Measurements from ENCODE around the gene TUBA3D. TPM values are rescaled to one million over a fixed set of nuclear protein-coding genes. Genes with fewer than 3 reads are reported as not detected.

The TUBA3D gene
- total and polyA plus RNA-seq, 9 of the 15 experiments (the other 6 are each of a cell fraction or from before 2014, with no cell fraction given), result not detected

DNA sequence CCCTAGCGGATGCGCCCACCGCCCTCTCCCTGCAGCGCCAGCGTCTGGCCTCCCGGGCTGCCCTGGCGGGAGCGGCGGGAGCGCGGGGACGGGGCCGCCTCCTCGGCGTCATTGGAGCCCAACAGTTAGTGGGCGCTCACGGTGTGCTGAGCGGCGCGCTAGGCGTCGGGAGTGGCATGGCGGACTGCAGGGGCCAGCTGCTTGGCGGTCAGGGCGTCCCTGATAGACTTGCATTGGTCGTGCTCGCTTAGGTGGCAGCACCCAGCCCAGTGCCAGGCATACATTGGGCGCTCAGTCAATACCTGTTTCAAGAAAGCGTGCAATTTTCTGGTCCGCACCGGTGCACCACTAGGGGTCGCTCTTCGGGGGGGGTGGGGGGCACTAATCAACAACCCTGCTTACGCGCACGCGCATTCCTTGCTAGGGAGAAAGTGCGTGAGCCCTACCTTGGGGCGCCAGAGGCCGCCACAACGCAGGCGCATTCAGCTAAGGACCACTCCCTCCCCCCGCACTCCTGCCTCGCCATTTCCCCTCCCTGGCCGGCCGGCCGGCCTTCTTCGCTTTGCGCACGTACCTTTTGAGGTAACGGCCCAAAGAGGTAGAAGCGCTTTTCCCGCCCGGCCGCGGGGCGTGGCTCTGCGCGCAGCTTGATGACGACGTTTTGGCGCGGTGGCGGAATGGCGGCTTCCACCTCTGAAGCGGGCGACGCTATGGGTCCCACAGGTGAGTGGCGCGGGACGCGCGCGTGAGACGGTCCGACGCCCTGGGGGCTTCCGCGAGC, 16.7 kb downstream of the TUBA3D start (continued):
- TF ChIP-seq, protein P1, sequence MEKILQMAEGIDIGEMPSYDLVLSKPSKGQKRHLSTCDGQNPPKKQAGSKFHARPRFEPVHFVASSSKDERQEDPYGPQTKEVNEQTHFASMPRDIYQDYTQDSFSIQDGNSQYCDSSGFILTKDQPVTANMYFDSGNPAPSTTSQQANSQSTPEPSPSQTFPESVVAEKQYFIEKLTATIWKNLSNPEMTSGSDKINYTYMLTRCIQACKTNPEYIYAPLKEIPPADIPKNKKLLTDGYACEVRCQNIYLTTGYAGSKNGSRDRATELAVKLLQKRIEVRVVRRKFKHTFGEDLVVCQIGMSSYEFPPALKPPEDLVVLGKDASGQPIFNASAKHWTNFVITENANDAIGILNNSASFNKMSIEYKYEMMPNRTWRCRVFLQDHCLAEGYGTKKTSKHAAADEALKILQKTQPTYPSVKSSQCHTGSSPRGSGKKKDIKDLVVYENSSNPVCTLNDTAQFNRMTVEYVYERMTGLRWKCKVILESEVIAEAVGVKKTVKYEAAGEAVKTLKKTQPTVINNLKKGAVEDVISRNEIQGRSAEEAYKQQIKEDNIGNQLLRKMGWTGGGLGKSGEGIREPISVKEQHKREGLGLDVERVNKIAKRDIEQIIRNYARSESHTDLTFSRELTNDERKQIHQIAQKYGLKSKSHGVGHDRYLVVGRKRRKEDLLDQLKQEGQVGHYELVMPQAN (IDR thresholded peaks at IDR 0.05; ENCODE audit: borderline replicate concordance), result no peak
- TF ChIP-seq KAT7 (CRISPR knock-in tag; IDR thresholded peaks at IDR 0.05; ENCODE audit: borderline replicate concordance) (no peak; the same call in 1 of the 2 replicates), ZSCAN29 (IDR thresholded peaks at IDR 0.05) (no peak), ZNF507 (tag; conservative IDR thresholded peaks at IDR 0.05) (no peak), STAT5A (IDR thresholded peaks at IDR 0.05; ENCODE audit: borderline replicate concordance, low read length) (no peak; the same call in 1 of the 2 replicates), SRSF1 (IDR thresholded peaks at IDR 0.05; ENCODE audit: low read depth, low read length) (no peak), KDM5B (IDR thresholded peaks at IDR 0.05; ENCODE audit: insufficient replicate concordance, low read depth, low read length) (no peak), ETS2 (tag; IDR thresholded peaks at IDR 0.05; ENCODE audit: borderline replicate concordance, poor library complexity, severe bottlenecking) (no peak), CSDE1 (IDR thresholded peaks at IDR 0.05) (no peak; a peak in 1 of 4 replicates), EGR1 (conservative IDR thresholded peaks at IDR 0.05) (peak; percentile 4; the same call in 1 of the 2 replicates), FOXM1 (IDR thresholded peaks at IDR 0.05; ENCODE audit: low read depth) (peak; percentile 35; the same call in 1 of the 2 replicates), FOXM1 (CRISPR knock-in tag; IDR thresholded peaks at IDR 0.05; ENCODE audit: low read depth) (no peak), MXI1 (IDR thresholded peaks at IDR 0.05; ENCODE audit: low read depth, low read length) (peak; percentile 58; the same call in 1 of the 2 replicates), RBM34 (IDR thresholded peaks at IDR 0.05; ENCODE audit: borderline replicate concordance, insufficient read depth, low read length) (no peak), HMG20A (CRISPR knock-in tag; conservative IDR thresholded peaks at IDR 0.05) (no peak), ARNT (IDR thresholded peaks at IDR 0.05) (no peak), ZNF699 (CRISPR knock-in tag; IDR thresholded peaks at IDR 0.05; ENCODE audit: insufficient replicate concordance) (no peak)
- TF ChIP-seq, protein P2, sequence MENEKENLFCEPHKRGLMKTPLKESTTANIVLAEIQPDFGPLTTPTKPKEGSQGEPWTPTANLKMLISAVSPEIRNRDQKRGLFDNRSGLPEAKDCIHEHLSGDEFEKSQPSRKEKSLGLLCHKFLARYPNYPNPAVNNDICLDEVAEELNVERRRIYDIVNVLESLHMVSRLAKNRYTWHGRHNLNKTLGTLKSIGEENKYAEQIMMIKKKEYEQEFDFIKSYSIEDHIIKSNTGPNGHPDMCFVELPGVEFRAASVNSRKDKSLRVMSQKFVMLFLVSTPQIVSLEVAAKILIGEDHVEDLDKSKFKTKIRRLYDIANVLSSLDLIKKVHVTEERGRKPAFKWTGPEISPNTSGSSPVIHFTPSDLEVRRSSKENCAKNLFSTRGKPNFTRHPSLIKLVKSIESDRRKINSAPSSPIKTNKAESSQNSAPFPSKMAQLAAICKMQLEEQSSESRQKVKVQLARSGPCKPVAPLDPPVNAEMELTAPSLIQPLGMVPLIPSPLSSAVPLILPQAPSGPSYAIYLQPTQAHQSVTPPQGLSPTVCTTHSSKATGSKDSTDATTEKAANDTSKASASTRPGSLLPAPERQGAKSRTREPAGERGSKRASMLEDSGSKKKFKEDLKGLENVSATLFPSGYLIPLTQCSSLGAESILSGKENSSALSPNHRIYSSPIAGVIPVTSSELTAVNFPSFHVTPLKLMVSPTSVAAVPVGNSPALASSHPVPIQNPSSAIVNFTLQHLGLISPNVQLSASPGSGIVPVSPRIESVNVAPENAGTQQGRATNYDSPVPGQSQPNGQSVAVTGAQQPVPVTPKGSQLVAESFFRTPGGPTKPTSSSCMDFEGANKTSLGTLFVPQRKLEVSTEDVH (IDR thresholded peaks at IDR 0.05; ENCODE audit: low read depth, partially characterized antibody), result peak; percentile 98
- TF ChIP-seq, protein P3, sequence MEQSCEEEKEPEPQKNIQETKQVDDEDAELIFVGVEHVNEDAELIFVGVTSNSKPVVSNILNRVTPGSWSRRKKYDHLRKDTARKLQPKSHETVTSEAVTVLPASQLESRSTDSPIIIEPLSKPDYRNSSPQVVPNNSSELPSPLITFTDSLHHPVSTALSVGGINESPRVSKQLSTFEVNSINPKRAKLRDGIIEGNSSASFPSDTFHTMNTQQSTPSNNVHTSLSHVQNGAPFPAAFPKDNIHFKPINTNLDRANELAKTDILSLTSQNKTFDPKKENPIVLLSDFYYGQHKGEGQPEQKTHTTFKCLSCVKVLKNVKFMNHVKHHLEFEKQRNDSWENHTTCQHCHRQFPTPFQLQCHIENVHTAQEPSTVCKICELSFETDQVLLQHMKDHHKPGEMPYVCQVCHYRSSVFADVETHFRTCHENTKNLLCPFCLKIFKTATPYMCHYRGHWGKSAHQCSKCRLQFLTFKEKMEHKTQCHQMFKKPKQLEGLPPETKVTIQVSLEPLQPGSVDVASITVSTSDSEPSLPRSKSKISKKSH (CRISPR knock-in tag; IDR thresholded peaks at IDR 0.05), result no peak
- TF ChIP-seq, protein P4, sequence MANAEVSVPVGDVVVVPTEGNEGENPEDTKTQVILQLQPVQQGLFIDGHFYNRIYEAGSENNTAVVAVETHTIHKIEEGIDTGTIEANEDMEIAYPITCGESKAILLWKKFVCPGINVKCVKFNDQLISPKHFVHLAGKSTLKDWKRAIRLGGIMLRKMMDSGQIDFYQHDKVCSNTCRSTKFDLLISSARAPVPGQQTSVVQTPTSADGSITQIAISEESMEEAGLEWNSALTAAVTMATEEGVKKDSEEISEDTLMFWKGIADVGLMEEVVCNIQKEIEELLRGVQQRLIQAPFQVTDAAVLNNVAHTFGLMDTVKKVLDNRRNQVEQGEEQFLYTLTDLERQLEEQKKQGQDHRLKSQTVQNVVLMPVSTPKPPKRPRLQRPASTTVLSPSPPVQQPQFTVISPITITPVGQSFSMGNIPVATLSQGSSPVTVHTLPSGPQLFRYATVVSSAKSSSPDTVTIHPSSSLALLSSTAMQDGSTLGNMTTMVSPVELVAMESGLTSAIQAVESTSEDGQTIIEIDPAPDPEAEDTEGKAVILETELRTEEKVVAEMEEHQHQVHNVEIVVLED (CRISPR knock-in tag; IDR thresholded peaks at IDR 0.05), result peak; percentile 50; the same call in 1 of the 2 replicates

Measured in K562 (cell line).